Transverse colon (tissue), 4 donors: ENCODE data around the gene TNS1. TPM values are rescaled to one million over a fixed set of nuclear protein-coding genes. Genes with fewer than 3 reads are reported as not detected.

Source experiments
- DNase-seq: peaks from one replicate; pipeline ENCODE4 v3.0.0-alpha.2; 2019
- H3K27ac ChIP-seq, 4 donors: fragments of 200-600 bp; sonication (generic); 2 replicates each; pipeline ENCODE4 v1.5.1; 2016 to 2018; ENCODE audit warnings: inconsistent platforms in 4 of 4
- H3K27me3 ChIP-seq: fragments of 200-600 bp; sonication (generic); 2 replicates; pipeline ENCODE4 v1.5.1; 2017; ENCODE audit warnings: inconsistent platforms
- H3K36me3 ChIP-seq, 4 donors: fragments of 200-600 bp; sonication (generic); 2 replicates each; pipeline ENCODE4 v1.5.1; 2017 to 2019; ENCODE audit warnings: inconsistent platforms in 4 of 4
- H3K4me1 ChIP-seq, 4 donors: fragments of 200-600 bp; sonication (generic); 2 replicates each; pipeline ENCODE4 v1.5.1; 2017 to 2020; ENCODE audit warnings: inconsistent platforms in 4 of 4
- H3K4me3 ChIP-seq, 4 donors: fragments of 200-600 bp; sonication (generic); 1 replicate in 1 of 4; 2 replicates in 3 of 4; pipeline versions ENCODE4 v1.5.1 to v1.6.1; 2017 to 2019; ENCODE audit warnings: inconsistent platforms in 4 of 4
- H3K9me3 ChIP-seq, 2 donors: fragments of 200-600 bp; sonication (generic); 2 replicates each; pipeline ENCODE4 v1.5.1; 2017 to 2019; ENCODE audit warnings: inconsistent platforms in 2 of 2
- EP300 ChIP-seq: sonication (generic); formaldehyde crosslinking; IDR thresholded peaks from one replicate; pipeline ENCODE4 v1.6.1; 2017; ENCODE audit warnings: antibody characterized with exemption, low read depth
- POLR2A ChIP-seq: fragments of 450-650 bp; IDR thresholded peaks from one replicate; pipeline ENCODE4 v1.6.1; 2016; ENCODE audit warnings: antibody characterized with exemption, mild to moderate bottlenecking, moderate library complexity
- POLR2AphosphoS5 ChIP-seq, 3 donors: sonication (generic); formaldehyde crosslinking; IDR thresholded peaks; one replicate each; pipeline ENCODE4 v1.6.1; 2016; ENCODE audit warnings: antibody characterized with exemption in 3 of 3
- WGBS, 2 donors: methylation state at CpG; one replicate each; pipeline ENCODE4 v1.1.5; 2018; ENCODE audit warnings: low coverage in 1 of 2; 5-methylcytosine and 5-hydroxymethylcytosine counted together
- in situ Hi-C, 4 donors: fragments of 200-750 bp; cut with MboI; loops; one replicate each; pipeline versions ENCODE4 v1.15.0 to v1.15.1; 2017; ENCODE audit warnings: low sequenced_read_pairs in 3 of 4, low pct_ligation_motif_present in 1 of 4, low pct_unique_long_range_greater_than_20kb in 1 of 4
- intact Hi-C: fragments of 100-400 bp; cut with DNase I; formaldehyde crosslinking; loops from one replicate; pipeline ENCODE4 v1.15.1; 2023; ENCODE audit warnings: low total_unique reads
- total RNA-seq, 4 donors: library from RNA; depleted of rRNA; stranded (reverse); fragments of >200 nt; gene quantifications; one replicate each; pipeline ENCODE4 v1.1.0, GENCODE V29; 2016
- TF ChIP-seq, protein P1 (sequence below), 5 experiments: fragments of 200-600 bp in 3 of 5; fragments of 450-650 bp in 2 of 5; sonication (generic) in 3 of 5; IDR thresholded peaks; 1 replicate in 2 of 5; 2 replicates in 3 of 5; pipeline ENCODE4 v1.5.1; 2016 to 2017; ENCODE audit warnings: antibody characterized with exemption in 5 of 5, inconsistent platforms in 3 of 5, mild to moderate bottlenecking in 2 of 5, moderate library complexity in 1 of 5

The TNS1 gene
- total RNA-seq, 4 donors from 2014 or later, result 101 to 487 (median 231) TPM

DNA sequence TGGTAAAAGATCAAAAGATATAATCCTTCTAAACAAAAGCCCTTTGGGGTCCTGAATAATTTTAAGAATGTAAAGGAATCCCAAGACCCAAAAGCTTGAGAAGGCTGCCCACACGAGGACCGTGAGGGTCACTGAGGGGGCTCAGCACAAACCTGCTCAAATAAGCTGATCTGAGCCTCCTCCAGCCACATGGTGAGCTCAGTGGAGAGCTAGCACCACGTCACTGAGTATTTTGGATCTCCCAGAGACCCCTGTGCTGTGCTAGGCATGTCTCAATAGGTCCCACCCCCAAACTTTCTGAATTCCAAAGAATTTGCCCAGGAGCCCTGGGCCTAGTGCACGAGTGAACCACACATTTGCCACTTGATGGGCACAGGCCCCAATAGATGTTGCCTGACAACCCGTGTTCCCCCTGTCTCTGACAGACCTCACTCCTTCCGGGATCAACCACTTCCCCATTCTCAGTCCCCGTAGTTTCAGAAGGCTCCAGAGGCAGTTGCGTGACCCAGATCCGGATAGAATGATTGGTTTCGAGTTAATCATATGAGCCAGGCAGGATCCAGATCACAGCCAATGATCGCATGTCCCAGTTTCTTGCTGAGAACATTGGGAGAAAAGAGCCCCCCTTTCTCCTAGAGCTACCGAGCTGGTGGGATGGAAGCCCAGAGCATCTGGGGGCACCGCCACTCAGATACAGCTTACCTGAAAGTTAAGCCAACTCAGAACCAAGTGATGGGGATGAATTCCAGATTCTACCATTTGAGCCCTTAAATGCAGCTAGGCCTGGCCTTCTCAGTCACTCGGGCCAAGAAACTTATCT, 203.8 kb downstream of the TNS1 start:
- DNase-seq, result peak; percentile 32
- Histone ChIP-seq H3K36me3 (peaks cover 0 to 3% (median 0%) of the 10 kb centered on the region in 4 donors), H3K9me3 (no peaks in the 10 kb centered on the region), H3K4me1 (peaks cover 0 to 9% (median 3%) of the 10 kb centered on the region in 4 donors), H3K27ac (peak overlapping the region; percentile 13 to 62 (median 50)), H3K4me3 (no peak overlapping the region), H3K27me3 (no peaks in the 10 kb centered on the region)
- intact Hi-C loops, result no loop called here
- in situ Hi-C loops, result loop anchor here (5.0 to 25.0 kb wide), 5 partner anchors 86 to 213 kb away; partner anchors contain the start of gene TNS1 (in 1 of the 4)
- WGBS, 2 donors, result 67 to 68% methylated on average over 4 to 14 of the region's 14 CpGs
- TF ChIP-seq, protein P1, sequence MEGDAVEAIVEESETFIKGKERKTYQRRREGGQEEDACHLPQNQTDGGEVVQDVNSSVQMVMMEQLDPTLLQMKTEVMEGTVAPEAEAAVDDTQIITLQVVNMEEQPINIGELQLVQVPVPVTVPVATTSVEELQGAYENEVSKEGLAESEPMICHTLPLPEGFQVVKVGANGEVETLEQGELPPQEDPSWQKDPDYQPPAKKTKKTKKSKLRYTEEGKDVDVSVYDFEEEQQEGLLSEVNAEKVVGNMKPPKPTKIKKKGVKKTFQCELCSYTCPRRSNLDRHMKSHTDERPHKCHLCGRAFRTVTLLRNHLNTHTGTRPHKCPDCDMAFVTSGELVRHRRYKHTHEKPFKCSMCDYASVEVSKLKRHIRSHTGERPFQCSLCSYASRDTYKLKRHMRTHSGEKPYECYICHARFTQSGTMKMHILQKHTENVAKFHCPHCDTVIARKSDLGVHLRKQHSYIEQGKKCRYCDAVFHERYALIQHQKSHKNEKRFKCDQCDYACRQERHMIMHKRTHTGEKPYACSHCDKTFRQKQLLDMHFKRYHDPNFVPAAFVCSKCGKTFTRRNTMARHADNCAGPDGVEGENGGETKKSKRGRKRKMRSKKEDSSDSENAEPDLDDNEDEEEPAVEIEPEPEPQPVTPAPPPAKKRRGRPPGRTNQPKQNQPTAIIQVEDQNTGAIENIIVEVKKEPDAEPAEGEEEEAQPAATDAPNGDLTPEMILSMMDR (IDR thresholded peaks at IDR 0.05), result no peak
- no peak for TF ChIP-seq POLR2AphosphoS5 (IDR thresholded peaks at IDR 0.05)
- no peak for TF ChIP-seq POLR2A
- TF ChIP-seq EP300, result no peak

DNA sequence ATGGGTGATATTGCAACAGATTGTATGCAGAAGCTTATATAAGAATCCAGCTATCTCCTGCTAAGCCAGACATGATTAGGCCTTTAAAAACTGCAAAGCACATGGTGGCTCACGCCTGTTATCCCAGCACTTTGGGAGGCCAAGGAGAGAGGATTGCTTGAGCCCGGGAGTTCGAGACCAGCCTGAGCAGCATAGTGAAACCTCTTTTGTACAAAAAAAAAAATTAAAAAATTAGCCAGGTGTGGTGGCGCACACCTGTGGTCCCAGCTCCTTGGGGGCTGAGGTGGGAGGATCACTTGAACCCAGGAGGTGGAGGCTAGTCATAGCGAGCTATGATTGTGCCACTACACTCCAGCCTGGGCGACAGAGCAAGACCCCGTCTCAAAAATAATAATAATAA, 204.6 kb downstream of the TNS1 start:
- 95 to 96% methylated on average over 7 of the region's 7 CpGs for WGBS, 2 donors
- in situ Hi-C loops, result loop anchor here (5.0 to 25.0 kb wide), 5 partner anchors 87 to 214 kb away; partner anchors contain the start of gene TNS1 (in 1 of the 4)
- Histone ChIP-seq H3K4me1 (peaks cover 0 to 9% (median 3%) of the 10 kb centered on the region in 4 donors), H3K36me3 (peaks cover 0 to 3% (median 0%) of the 10 kb centered on the region in 4 donors), H3K27me3 (no peaks in the 10 kb centered on the region), H3K4me3 (no peak overlapping the region), H3K27ac (peak overlapping the region; percentile 24 to 62 (median 36)), H3K9me3 (no peaks in the 10 kb centered on the region)
- no peak for DNase-seq
- intact Hi-C loops, result no loop called here
- TF ChIP-seq, protein P1 (IDR thresholded peaks at IDR 0.05), result no peak
- no peak for TF ChIP-seq POLR2A
- TF ChIP-seq EP300, result no peak
- TF ChIP-seq POLR2AphosphoS5 (IDR thresholded peaks at IDR 0.05), result no peak

DNA sequence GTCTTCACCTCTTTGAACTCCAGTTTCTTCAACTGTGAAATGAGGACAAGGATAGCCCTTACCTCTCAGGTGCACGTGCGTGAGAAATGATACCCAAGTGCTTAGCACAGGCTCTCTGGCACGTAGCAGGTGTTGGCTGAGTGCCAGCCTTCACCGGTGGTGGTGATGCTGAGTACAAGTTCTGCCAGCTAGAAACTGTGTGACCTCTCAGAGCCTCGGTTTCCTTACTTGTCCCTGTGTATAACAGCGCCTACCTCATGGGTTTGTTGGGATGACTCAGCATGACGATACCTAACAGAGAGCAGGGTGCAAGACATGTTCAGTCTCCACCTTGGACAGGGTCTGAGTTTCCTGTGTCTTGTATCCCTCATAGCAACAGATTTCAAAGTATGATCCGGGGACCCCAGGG, 205.1 kb downstream of the TNS1 start:
- H3K4me1 ChIP-seq, result peaks cover 0 to 9% (median 3%) of the 10 kb centered on the region in 4 donors
- DNase-seq, result no peak
- 54 to 68% methylated on average over 3 to 8 of the region's 8 CpGs for WGBS, 2 donors
- intact Hi-C loops, result no loop called here
- H3K36me3 ChIP-seq, result no peaks in the 10 kb centered on the region
- TF ChIP-seq POLR2A, result no peak
- TF ChIP-seq POLR2AphosphoS5 (IDR thresholded peaks at IDR 0.05), result peak in 2 of 3 donors; percentile 39 to 70
- H3K4me3 ChIP-seq, result no peak overlapping the region
- in situ Hi-C loops, result loop anchor here (5.0 to 25.0 kb wide), 5 partner anchors 87 to 215 kb away; partner anchors contain the start of gene TNS1 (in 1 of the 4)
- peak overlapping the region in 3 of 4 donors; percentile 24 to 62 (median 33) for H3K27ac ChIP-seq
- H3K9me3 ChIP-seq, result no peaks in the 10 kb centered on the region
- H3K27me3 ChIP-seq, result no peaks in the 10 kb centered on the region

DNA sequence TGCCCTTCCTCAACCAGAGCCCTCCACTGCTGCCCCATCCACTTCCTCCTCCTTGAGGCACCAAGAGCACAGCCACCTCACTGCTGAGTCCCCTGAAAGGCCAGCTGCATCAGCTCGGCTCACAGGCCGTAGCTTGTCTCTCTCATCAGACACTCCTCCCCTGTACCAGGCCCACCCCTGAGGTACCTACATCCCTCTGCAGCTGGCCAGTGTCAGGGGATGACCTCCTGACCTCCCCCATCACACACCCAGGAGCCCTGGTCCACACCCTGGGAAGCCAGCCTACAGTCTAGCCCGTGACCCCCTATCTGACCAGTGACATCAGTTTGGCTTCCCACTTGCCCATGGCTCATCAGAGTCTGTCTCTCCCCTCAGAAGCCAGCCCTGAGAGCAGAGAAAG, 205.6 kb downstream of the TNS1 start:
- intact Hi-C loops (no loop called here), in situ Hi-C loops (loop anchor here (5.0 to 25.0 kb wide), 5 partner anchors 88 to 215 kb away; partner anchors contain the start of gene TNS1 (in 1 of the 4))
- no peaks in the 10 kb centered on the region for H3K27me3 ChIP-seq
- no peak overlapping the region for H3K4me3 ChIP-seq
- TF ChIP-seq POLR2A, result no peak
- TF ChIP-seq, protein P1 (IDR thresholded peaks at IDR 0.05), result no peak
- no peak for TF ChIP-seq POLR2AphosphoS5 (IDR thresholded peaks at IDR 0.05)
- TF ChIP-seq EP300, result no peak
- no peak for DNase-seq
- no peaks in the 10 kb centered on the region for H3K36me3 ChIP-seq
- H3K4me1 ChIP-seq, result peaks cover 0 to 9% (median 3%) of the 10 kb centered on the region in 4 donors
- peak overlapping the region in 3 of 4 donors; percentile 14 to 62 (median 24) for H3K27ac ChIP-seq
- 50% methylated on average over 3 of the region's 3 CpGs; no CpG with 5 or more reads in 1 of the 2 donors for WGBS, 2 donors
- H3K9me3 ChIP-seq, result no peaks in the 10 kb centered on the region
